ENCODE results near the gene FHIT. TPM values are rescaled to one million over a fixed set of nuclear protein-coding genes. Genes with fewer than 3 reads are reported as not detected.

The FHIT gene
- total RNA-seq, 4 donors from 2014 or later = 3.2 to 10.9 (median 6.4) TPM

DNA sequence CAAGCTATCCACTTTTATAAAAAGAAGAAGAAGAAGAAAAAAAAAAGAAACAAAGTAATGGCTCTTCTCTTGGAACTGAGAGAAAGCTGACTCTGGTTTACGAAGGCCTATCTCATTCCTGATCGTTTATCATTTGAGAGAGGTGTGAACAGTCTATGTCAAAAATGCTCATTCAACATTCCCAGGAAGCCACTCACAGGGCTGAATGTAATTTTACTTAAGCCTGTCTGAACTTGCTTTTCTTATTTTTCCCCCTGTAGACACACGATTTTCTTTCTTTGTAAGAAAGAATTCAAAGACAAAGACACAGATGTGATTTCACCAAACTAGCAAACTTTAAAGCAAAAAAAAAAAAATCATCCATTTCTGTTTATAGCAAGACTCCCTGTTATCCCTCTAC, 805.8 kb downstream of the FHIT start:
- TF ChIP-seq, protein P1, sequence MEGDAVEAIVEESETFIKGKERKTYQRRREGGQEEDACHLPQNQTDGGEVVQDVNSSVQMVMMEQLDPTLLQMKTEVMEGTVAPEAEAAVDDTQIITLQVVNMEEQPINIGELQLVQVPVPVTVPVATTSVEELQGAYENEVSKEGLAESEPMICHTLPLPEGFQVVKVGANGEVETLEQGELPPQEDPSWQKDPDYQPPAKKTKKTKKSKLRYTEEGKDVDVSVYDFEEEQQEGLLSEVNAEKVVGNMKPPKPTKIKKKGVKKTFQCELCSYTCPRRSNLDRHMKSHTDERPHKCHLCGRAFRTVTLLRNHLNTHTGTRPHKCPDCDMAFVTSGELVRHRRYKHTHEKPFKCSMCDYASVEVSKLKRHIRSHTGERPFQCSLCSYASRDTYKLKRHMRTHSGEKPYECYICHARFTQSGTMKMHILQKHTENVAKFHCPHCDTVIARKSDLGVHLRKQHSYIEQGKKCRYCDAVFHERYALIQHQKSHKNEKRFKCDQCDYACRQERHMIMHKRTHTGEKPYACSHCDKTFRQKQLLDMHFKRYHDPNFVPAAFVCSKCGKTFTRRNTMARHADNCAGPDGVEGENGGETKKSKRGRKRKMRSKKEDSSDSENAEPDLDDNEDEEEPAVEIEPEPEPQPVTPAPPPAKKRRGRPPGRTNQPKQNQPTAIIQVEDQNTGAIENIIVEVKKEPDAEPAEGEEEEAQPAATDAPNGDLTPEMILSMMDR (IDR thresholded peaks at IDR 0.05) = no peak
- no peak for DNase-seq (ENCODE audit: low spot score)
- ATAC-seq (ENCODE audit: low FRiP score) = no peak

DNA sequence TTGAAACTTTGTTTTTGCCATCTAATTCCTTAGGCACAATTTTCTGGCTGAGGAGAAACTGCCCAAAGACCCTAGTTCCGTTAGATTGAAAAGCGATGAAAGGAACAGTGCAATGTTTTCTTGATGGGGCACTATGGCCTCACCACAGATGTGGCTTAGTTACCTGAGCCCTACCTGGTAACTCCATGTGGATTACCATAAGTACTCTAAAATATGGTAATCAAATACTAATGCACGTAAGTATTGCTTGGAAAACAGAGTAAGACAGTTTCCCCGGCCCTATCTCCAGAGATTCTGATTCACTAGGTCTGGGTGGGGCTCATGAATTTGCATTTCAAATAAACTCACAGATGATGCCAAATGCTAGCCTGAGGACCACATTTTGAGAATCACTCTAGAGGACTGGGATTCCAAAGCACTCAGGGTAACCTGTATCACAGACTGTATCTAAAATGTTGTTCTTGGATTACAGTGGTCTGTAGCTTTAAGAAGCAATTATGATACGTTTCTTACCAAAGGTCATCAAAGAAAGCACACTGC, 806.3 kb downstream of the FHIT start:
- DNase-seq (ENCODE audit: low spot score) (no peak), ATAC-seq (ENCODE audit: low FRiP score) (no peak)
- TF ChIP-seq, protein P1 (IDR thresholded peaks at IDR 0.05) = no peak

DNA sequence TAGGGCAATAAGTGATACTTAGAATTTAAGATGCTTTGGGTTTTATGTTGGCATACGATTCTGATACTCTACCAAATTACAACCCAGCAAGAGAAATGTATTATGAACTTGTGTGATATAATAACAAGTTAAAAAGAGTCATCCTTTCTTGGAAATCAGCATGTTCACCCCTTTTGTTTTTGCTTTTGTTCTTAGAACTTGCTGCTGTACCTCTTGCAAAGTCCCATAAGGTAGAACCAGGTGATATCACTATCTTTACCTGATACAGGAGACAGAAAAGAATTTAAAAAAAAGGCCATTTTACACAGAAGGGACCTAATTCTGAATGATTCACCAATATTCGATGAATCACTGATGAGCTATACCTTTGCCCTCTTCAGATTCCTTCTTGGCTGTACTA, 810.4 kb downstream of the FHIT start:
- TF ChIP-seq, protein P1 (IDR thresholded peaks at IDR 0.05) = no peak
- DNase-seq (ENCODE audit: low spot score) (no peak), ATAC-seq (ENCODE audit: low FRiP score) (no peak)

DNA sequence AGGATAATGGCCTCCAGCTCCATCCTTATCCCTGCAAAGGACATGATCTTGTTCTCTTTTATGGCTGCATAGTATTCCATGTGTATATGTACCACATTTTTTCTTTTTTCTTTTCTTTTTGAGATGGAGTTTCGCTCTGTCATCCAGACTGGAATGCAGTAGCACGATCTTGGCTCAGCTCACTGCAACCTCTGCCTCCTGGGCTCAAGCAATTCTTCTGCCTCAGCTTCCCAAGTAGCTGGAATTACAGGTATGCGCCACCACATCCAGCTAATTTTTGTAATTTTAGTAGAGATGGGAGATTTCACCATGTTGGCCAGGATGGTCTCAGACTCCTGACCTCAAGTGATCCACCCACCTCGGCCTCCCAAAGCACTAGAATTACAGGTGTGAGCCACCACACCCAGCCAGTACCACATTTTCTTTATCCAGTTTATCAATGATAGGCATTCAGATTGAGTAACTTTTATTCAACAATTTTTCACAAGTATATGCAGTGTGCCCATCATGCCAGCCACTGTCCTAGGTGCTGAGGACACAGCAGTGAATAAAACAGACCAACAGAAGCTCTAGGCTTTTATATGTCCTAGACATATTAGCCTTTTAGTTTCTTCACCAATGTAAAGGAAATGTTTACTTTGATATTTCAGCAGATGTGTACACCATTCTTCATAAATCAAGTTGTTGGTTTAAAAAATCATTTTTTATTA, 815.2 kb downstream of the FHIT start:
- no peak for ATAC-seq (ENCODE audit: low FRiP score)
- TF ChIP-seq, protein P1 (IDR thresholded peaks at IDR 0.05) = no peak
- DNase-seq (ENCODE audit: low spot score) = no peak

DNA sequence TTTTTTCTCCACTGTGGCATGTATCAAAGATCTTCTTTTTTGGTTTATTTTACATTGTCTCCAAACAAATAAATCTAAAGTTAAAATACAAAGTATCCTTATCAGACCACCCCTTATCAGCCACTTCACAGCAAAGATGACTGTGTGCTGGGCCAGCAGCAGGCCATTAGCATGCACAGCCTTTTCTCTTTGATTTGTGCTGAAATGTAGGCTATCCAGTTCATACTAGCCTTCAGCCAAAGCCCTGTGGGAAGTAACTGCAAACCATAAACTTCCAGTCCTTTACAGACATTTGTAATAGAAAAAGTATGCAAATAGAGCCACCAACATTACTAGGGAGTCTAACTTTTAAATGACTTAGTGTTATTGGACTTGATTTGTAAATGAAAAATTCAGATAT, 816.3 kb downstream of the FHIT start:
- ATAC-seq (ENCODE audit: low FRiP score) = no peak
- TF ChIP-seq, protein P1 (IDR thresholded peaks at IDR 0.05) = no peak

DNA sequence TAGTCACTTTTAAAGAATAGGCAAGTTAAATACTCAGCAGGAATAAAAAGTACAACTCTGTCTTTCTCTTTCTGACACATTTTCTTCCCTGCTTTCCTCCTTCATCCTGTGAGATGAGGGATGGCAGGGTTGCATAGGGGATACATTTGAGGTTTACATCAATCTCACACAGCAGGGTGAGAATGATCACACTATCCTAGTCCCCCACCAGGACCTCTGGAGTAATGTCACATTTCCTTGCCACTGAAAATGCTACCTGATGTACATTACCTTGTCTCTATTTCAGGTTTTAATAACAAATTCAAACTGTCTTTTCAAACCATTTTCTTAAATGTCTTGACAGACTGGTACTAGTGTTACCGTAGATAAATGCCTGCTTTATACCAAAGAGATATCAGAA, 816.9 kb downstream of the FHIT start:
- ATAC-seq (ENCODE audit: low FRiP score) (no peak), DNase-seq (ENCODE audit: low spot score) (no peak)
- TF ChIP-seq, protein P1 (IDR thresholded peaks at IDR 0.05) = no peak

More for the DNA sequence above, 816.3 kb downstream of the FHIT start:
- no peak for DNase-seq (ENCODE audit: low spot score)

DNA sequence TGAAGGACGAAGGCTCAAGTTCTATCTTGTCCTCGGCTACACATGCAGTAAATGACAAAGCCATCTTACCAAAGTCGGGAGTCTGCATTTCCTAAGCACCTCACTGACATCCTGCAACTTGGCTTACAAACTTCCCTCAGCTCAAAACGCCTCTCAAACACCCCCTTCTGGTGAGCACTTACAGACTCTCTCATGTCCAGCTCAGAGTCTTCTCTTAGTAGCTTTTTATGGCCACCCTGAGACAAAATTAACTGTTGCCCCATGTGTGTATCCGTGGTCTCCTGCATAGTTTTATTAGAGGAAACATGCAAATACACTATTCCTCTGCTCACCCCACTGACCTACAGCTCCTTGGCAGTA, 819.7 kb downstream of the FHIT start:
- DNase-seq (ENCODE audit: low spot score) (no peak), ATAC-seq (ENCODE audit: low FRiP score) (no peak)
- TF ChIP-seq, protein P1 (IDR thresholded peaks at IDR 0.05) = no peak

All from omental fat pad (tissue), 4 donors.